Vagina (tissue), 2 donors: ENCODE results near the gene SPART.

Experiments used
- POLR2AphosphoS5 ChIP-seq, 2 donors: sonication (generic); formaldehyde crosslinking; IDR thresholded peaks; one replicate each; pipeline ENCODE4 v1.9.0; 2017; ENCODE audit warnings: antibody characterized with exemption in 2 of 2, mild to moderate bottlenecking in 2 of 2, low read depth in 1 of 2; ENCODE audit not compliant: insufficient read depth in 1 of 2
- TF ChIP-seq, protein P1 (sequence below), 3 experiments: fragments of 450-650 bp in 2 of 3; fragments of 200-600 bp in 1 of 3; sonication (generic) in 1 of 3; IDR thresholded peaks; one replicate each; pipeline ENCODE4 v1.5.1; 2017 to 2019; ENCODE audit warnings: antibody characterized with exemption in 3 of 3, mild to moderate bottlenecking in 2 of 3, moderate library complexity in 2 of 3

GRCh38 chr13:36331280-36331679 is 14.9 kb downstream of the SPART start:
- TF ChIP-seq, protein P1, sequence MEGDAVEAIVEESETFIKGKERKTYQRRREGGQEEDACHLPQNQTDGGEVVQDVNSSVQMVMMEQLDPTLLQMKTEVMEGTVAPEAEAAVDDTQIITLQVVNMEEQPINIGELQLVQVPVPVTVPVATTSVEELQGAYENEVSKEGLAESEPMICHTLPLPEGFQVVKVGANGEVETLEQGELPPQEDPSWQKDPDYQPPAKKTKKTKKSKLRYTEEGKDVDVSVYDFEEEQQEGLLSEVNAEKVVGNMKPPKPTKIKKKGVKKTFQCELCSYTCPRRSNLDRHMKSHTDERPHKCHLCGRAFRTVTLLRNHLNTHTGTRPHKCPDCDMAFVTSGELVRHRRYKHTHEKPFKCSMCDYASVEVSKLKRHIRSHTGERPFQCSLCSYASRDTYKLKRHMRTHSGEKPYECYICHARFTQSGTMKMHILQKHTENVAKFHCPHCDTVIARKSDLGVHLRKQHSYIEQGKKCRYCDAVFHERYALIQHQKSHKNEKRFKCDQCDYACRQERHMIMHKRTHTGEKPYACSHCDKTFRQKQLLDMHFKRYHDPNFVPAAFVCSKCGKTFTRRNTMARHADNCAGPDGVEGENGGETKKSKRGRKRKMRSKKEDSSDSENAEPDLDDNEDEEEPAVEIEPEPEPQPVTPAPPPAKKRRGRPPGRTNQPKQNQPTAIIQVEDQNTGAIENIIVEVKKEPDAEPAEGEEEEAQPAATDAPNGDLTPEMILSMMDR (IDR thresholded peaks at IDR 0.05): no peak
- TF ChIP-seq POLR2AphosphoS5 (IDR thresholded peaks at IDR 0.05; ENCODE audit: insufficient read depth in 1 of 2, low read depth in 1 of 2): no peak
